ENCODE measurements around the gene CDH8. TPM values are rescaled to one million over a fixed set of nuclear protein-coding genes. Genes with fewer than 3 reads are reported as not detected.

The CDH8 gene
- total RNA-seq, 1 experiment from 2014 or later: 2.5 TPM

- TF ChIP-seq ZBTB33 (IDR thresholded peaks at IDR 0.05; ENCODE audit: extremely low read depth, insufficient replicate concordance, low read length) (no peak), CTCF (IDR thresholded peaks at IDR 0.05 in 2 of 3, conservative IDR thresholded peaks at IDR 0.05 in 1 of 3; ENCODE audit: borderline replicate concordance in 1 of 3, insufficient read depth in 1 of 3, low read depth in 2 of 3, low read length in 2 of 3) (no peak), CEBPB (IDR thresholded peaks at IDR 0.05; ENCODE audit: low read depth) (no peak), YY1 (IDR thresholded peaks at IDR 0.05; ENCODE audit: extremely low read depth, insufficient replicate concordance, low read depth, low read length) (no peak), POLR2AphosphoS5 (IDR thresholded peaks at IDR 0.05; ENCODE audit: low read depth, low read length) (no peak), EGR1 (IDR thresholded peaks at IDR 0.05; ENCODE audit: low read depth) (no peak), CBX3 (IDR thresholded peaks at IDR 0.05; ENCODE audit: low read depth) (no peak)
Observed at GRCh38 chr16:62046801-62047200, 10.6 kb upstream of the CDH8 start (continued).

- Histone ChIP-seq H2AFZ (ENCODE audit: low read depth, low read length, poor library complexity, severe bottlenecking) (no peak overlapping the region), H3K4me1 (ENCODE audit: control insufficient read depth in 1 of 2, insufficient read depth in 2 of 2, low read length in 2 of 2) (no peaks in the 10 kb centered on the region), H3K4me2 (ENCODE audit: low read length) (no peak overlapping the region), H3K9me2 (ENCODE audit: insufficient read depth) (no peaks in the 10 kb centered on the region), H3K27ac (ENCODE audit: low read depth, low read length) (no peak overlapping the region), H3K36me3 (ENCODE audit: control insufficient read depth in 1 of 2, insufficient read depth in 2 of 2, low read length in 2 of 2) (no peaks in the 10 kb centered on the region), H3K27me3 (ENCODE audit: insufficient read depth, low read length) (no peaks in the 10 kb centered on the region), H3K9me3 (ENCODE audit: control insufficient read depth in 1 of 2, insufficient read depth in 1 of 2, low read depth in 1 of 2, low read length in 2 of 2) (peaks cover 5 to 18% of the 10 kb centered on the region in 2 experiments; a peak in 2 of 4 replicates), H3K79me2 (ENCODE audit: insufficient read depth, low read length) (no peaks in the 10 kb centered on the region), H3K4me3 (replicated peaks in 1 of 2; ENCODE audit: low read depth in 1 of 2, low read length in 2 of 2) (no peak overlapping the region), H3K9ac (ENCODE audit: low read length) (no peak overlapping the region), H4K20me1 (ENCODE audit: insufficient read depth) (no peaks in the 10 kb centered on the region)
- DNase-seq (ENCODE audit: low read depth, low spot score) (no peak), ATAC-seq (no peak)
- intact Hi-C loops (cut with micrococcal nuclease): no loop called here
- TF ChIP-seq EZH2phosphoT487 (IDR thresholded peaks at IDR 0.05; ENCODE audit: borderline replicate concordance) (no peak), POLR2AphosphoS5 (IDR thresholded peaks at IDR 0.05; ENCODE audit: low read depth, low read length) (no peak)
- RAD21 ChIA-PET (ENCODE audit: low non-redundant PET in 1 of 2, low total read pairs in 2 of 2, uncharacterized antibody in 2 of 2, unreplicated experiment in 2 of 2): no interaction called here
- CTCF ChIA-PET: no interaction called here
- no TSS peak for BruUV-seq (replicated peaks)
- POLR2A ChIA-PET: no interaction called here
Observed at GRCh38 chr16:62041401-62041800, 5.2 kb upstream of the CDH8 start.
